Neural crest cell (in vitro differentiated cells): ENCODE measurements around the gene SF1. TPM values are rescaled to one million over a fixed set of nuclear protein-coding genes. Genes with fewer than 3 reads are reported as not detected.

Experiments used
- DNase-seq: peaks from one replicate; pipeline ENCODE4 v3.0.0; 2021; ENCODE audit warnings: low read depth, mixed read lengths, low spot score
- H3K27ac Mint-ChIP-seq: one replicate; pipeline ENCODE4 v1.8.0; 2021; ENCODE audit warnings: mild to moderate bottlenecking, mixed read lengths; ENCODE audit not compliant: unreplicated experiment
- H3K27me3 Mint-ChIP-seq: 2 replicates; pipeline ENCODE4 v1.8.0; 2021; ENCODE audit warnings: low read depth, mild to moderate bottlenecking, mixed read lengths
- H3K36me3 Mint-ChIP-seq: 2 replicates; pipeline ENCODE4 v1.8.0; 2021; ENCODE audit warnings: low read depth, mild to moderate bottlenecking, mixed read lengths
- H3K4me1 Mint-ChIP-seq: 2 replicates; pipeline ENCODE4 v1.8.0; 2021; ENCODE audit warnings: mixed read lengths
- H3K4me3 Mint-ChIP-seq: one replicate; pipeline ENCODE4 v1.8.0; 2021; ENCODE audit warnings: mild to moderate bottlenecking, mixed read lengths
- H3K9me3 Mint-ChIP-seq: 2 replicates; pipeline ENCODE4 v1.8.0; 2021; ENCODE audit warnings: mixed read lengths
- total RNA-seq: library from RNA; stranded (reverse); gene quantifications from 2 replicates; pipeline ENCODE4 v1.2.1, GENCODE V29; 2021
- TF ChIP-seq, protein P1 (sequence below): fragments of 200-600 bp; sonication (generic); conservative IDR thresholded peaks from 2 replicates; pipeline ENCODE4 v1.5.0; 2021; ENCODE audit warnings: antibody characterized with exemption, mild to moderate bottlenecking

SF1 gene
- total RNA-seq, 1 donor from 2014 or later, result 592 TPM

- Mint-ChIP-seq H3K4me3 (no peak overlapping the region), H3K36me3 (no peaks in the 10 kb centered on the region), H3K27me3 (no peaks in the 10 kb centered on the region), H3K4me1 (no peaks in the 10 kb centered on the region), H3K27ac (no peak overlapping the region), H3K9me3 (no peaks in the 10 kb centered on the region)
- TF ChIP-seq, protein P1, sequence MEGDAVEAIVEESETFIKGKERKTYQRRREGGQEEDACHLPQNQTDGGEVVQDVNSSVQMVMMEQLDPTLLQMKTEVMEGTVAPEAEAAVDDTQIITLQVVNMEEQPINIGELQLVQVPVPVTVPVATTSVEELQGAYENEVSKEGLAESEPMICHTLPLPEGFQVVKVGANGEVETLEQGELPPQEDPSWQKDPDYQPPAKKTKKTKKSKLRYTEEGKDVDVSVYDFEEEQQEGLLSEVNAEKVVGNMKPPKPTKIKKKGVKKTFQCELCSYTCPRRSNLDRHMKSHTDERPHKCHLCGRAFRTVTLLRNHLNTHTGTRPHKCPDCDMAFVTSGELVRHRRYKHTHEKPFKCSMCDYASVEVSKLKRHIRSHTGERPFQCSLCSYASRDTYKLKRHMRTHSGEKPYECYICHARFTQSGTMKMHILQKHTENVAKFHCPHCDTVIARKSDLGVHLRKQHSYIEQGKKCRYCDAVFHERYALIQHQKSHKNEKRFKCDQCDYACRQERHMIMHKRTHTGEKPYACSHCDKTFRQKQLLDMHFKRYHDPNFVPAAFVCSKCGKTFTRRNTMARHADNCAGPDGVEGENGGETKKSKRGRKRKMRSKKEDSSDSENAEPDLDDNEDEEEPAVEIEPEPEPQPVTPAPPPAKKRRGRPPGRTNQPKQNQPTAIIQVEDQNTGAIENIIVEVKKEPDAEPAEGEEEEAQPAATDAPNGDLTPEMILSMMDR, result no peak
- DNase-seq, result no peak
These were observed 14.1 kb upstream of the SF1 start for GRCh38 chr11:64792482-64792881.

DNA sequence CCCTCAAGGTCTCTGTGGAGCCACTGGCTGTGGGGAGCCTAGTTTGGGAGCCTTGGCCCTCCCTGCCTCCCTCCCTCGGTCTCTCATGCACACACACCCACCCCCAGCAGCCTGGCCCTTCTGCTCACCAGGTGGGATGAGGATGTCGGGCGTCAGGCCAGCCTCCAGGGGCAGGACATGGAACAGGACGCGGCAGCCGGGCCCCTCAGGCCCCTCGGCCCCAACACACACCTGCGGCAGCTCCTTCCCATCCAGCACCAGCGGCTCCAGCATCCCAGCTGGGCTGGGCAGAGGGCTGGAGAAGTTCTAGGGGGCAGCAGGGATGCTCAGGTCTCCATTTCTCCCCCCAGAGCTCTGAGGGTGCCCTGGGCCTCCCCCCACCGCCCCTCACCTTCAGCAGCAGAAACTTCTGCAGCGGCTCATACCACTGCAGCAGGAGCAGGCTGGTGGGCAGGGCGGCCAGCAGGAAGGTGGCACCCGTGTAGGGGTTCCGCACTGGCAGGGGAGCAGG, 13.5 kb upstream of the SF1 start:
- no peak overlapping the region for H3K4me3 Mint-ChIP-seq
- DNase-seq, result no peak
- TF ChIP-seq, protein P1, result no peak
- no peaks in the 10 kb centered on the region for H3K9me3 Mint-ChIP-seq
- H3K27me3 Mint-ChIP-seq, result no peaks in the 10 kb centered on the region
- H3K4me1 Mint-ChIP-seq, result no peaks in the 10 kb centered on the region
- no peak overlapping the region for H3K27ac Mint-ChIP-seq
- no peaks in the 10 kb centered on the region for H3K36me3 Mint-ChIP-seq

DNA sequence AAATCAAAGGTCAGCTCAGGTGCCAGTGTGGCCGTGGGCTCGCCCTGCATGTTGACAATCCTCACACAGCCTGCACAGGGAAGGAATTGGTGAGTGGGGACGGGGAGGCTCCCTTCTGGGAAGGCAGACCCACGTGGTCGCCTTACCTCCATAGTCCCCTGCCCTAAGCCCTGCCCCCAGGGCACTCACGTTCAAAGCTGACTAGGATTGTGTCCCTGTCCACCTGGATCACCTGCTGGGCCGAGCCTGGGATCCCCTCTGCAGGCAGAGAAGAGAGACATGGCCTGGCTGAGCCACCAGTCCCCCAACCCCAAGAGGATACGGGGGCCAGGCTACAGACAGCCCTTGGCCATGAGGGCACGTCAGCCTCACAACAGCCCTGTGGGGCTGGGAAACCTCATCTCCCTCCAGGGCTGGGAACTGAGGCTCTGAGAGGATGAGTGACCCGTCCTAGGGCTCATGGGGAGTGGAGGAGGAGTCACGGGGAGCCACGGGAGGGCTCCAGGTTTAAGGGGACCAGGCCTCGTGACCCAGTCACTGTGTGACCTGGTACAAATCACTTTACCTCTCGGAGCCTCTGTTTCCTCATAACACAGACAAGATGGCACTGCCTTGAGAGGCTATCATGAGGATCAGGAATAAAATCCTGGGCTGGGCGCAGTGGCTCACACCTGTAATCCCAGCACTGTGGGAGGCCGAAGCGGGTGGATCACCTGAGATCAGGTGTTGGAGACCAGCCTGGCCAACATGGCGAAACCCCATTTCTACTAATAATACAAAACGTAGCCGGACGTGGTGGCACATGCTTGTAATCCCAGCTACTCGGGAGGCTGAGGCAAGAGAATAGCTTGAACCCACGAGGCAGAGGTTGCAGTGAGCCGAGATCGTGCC, 12.1 kb upstream of the SF1 start:
- Mint-ChIP-seq H3K27me3 (no peaks in the 10 kb centered on the region), H3K4me1 (no peaks in the 10 kb centered on the region), H3K4me3 (no peak overlapping the region), H3K9me3 (no peaks in the 10 kb centered on the region), H3K36me3 (no peaks in the 10 kb centered on the region), H3K27ac (no peak overlapping the region)
- TF ChIP-seq, protein P1, result no peak
- DNase-seq, result no peak

DNA sequence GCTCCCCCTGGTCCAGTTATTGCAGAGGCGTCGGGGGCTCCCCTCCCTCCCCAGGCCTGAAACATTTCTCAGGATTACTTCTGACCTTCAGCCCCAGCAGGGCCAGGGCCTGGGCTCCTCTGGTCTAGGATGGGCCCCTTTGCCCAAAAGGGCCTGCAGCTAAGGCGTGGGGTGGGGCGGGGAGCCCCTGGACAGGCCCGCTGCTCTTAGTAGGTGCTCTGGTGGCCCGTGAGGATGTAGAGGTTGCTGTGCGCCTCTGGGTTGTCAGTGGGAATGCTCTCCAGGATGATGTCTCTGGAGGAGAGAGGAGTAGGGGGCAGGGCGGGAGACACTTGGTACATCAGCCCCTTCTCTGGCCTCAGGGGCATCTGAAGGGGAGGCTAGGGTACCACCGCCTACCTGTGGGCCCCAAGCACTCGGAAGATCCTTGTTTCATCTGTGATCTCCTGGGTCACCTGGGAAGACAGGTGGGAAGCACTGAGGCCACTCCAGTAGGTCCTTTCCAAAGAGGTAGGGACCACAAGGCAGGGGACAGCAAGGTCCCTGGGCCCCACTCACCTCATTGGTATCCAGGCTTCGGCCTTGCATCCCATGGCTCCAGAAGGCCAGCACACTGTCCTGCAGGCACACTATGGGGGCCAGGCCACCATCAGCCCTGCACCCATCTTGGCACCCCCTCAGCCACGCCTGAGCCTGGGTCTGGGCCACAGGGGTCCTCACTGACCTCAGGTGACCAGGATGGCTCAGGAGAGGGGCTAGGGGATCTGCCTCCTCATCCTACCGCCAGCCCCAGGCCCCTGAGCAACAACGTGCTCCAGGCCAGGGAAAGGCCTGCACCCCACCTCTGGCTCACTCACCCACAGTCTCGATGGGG, 11.2 kb upstream of the SF1 start:
- H3K27me3 Mint-ChIP-seq, result no peaks in the 10 kb centered on the region
- no peak overlapping the region for H3K27ac Mint-ChIP-seq

More for the DNA sequence above, 11.2 kb upstream of the SF1 start:
- H3K4me1 Mint-ChIP-seq, result no peaks in the 10 kb centered on the region
- no peak for DNase-seq
- H3K9me3 Mint-ChIP-seq, result no peaks in the 10 kb centered on the region
- no peak overlapping the region for H3K4me3 Mint-ChIP-seq
- TF ChIP-seq, protein P1, result no peak
- no peaks in the 10 kb centered on the region for H3K36me3 Mint-ChIP-seq
